Sigmoid colon (tissue), 4 donors: ENCODE data around the gene NID2.

Experiments used
- CTCF ChIP-seq, 4 experiments: fragments of 450-650 bp in 3 of 4; fragments of 200-600 bp in 1 of 4; IDR thresholded peaks; one replicate each; pipeline ENCODE4 v1.5.1; 2016 to 2019; ENCODE audit warnings: antibody characterized with exemption in 4 of 4, mild to moderate bottlenecking in 3 of 4, moderate library complexity in 2 of 4
- POLR2A ChIP-seq, 2 donors: fragments of 450-650 bp; IDR thresholded peaks; one replicate each; pipeline ENCODE4 v1.6.1; 2016; ENCODE audit warnings: antibody characterized with exemption in 2 of 2, mild to moderate bottlenecking in 2 of 2, moderate library complexity in 2 of 2
- POLR2AphosphoS5 ChIP-seq, 4 donors: sonication (generic); formaldehyde crosslinking; IDR thresholded peaks; one replicate each; pipeline ENCODE4 v1.6.1; 2017; ENCODE audit warnings: antibody characterized with exemption in 4 of 4

GRCh38 chr14:52018252-52018651 is 50.6 kb downstream of the NID2 start:
- TF ChIP-seq CTCF (IDR thresholded peaks at IDR 0.05) (no peak), POLR2A (IDR thresholded peaks at IDR 0.05) (no peak), POLR2AphosphoS5 (IDR thresholded peaks at IDR 0.05) (no peak)
